ENCODE measurements around the gene LARGE1. TPM values are rescaled to one million over a fixed set of nuclear protein-coding genes. Genes with fewer than 3 reads are reported as not detected.

Gene LARGE1
- polyA plus RNA-seq, 3 donors = 0.05 to 0.13 TPM; not detected in 1

DNA sequence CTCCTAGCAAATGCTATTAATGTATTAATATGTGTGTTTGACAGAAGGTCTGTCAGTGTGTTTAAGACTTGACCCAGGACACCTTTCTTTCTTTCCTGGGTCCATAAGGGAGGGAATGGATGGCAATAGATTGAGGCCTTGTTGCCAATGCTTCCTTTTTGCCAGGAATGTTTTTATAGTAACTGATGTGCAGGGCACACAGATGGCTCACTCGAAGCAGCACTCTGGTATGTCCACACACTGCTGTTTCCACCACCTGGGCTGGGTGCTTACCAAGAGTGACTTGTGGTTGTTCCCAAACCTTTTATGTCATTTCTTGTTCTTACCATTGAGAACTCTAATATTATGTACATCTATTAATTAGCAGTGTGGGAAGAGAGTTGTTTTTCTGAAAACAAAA lies 465.2 kb downstream of the LARGE1 start:
- H3K9ac ChIP-seq (ENCODE audit: insufficient read depth, low read length, poor library complexity, severe bottlenecking) = no peak overlapping the region
- Mint-ChIP-seq H3K9me3 (peaks cover 10 to 40% (median 18%) of the 10 kb centered on the region in 7 donors), H3K36me3 (no peaks in the 10 kb centered on the region), H3K4me1 (no peaks in the 10 kb centered on the region), H3K27ac (no peak overlapping the region), H3K4me3 (no peak overlapping the region), H3K27me3 (ENCODE audit: low read depth in 3 of 3) (peaks cover 0 to 1% (median 0%) of the 10 kb centered on the region in 3 donors)
- H4K20me1 ChIP-seq (ENCODE audit: insufficient read depth, low read length) = no peaks in the 10 kb centered on the region
- WGBS (ENCODE audit: insufficient coverage) = no CpG with 5 or more reads among the region's 1 CpG
- H3K4me2 ChIP-seq (replicated peaks; ENCODE audit: extremely low read depth, low read length, poor library complexity, severe bottlenecking) = no peak overlapping the region
- H3K4me3 ChIP-seq (replicated peaks in 1 of 3; ENCODE audit: low read depth in 2 of 3, low read length in 3 of 3) = no peak overlapping the region
- no peaks in the 10 kb centered on the region for H3K27me3 ChIP-seq (ENCODE audit: control insufficient read depth in 2 of 2, insufficient read depth in 2 of 2, low read length in 2 of 2)
- H3K27ac ChIP-seq (ENCODE audit: low read depth in 1 of 2, low read length in 2 of 2) = no peak overlapping the region
- no peak overlapping the region for H2AFZ ChIP-seq (ENCODE audit: insufficient read depth, low read depth, low read length, poor library complexity, severe bottlenecking)
- peaks cover 13 to 31% of the 10 kb centered on the region in 2 donors for H3K9me3 ChIP-seq (replicated peaks in 1 of 2; ENCODE audit: control insufficient read depth in 1 of 2, insufficient read depth in 1 of 2, low read length in 2 of 2)
- intact Hi-C loops (cut with micrococcal nuclease) = no loop called here
- no peaks in the 10 kb centered on the region for H3K79me2 ChIP-seq (ENCODE audit: insufficient read depth, low read length)
- H3K36me3 ChIP-seq (replicated peaks in 1 of 2; ENCODE audit: control insufficient read depth in 1 of 2, insufficient read depth in 2 of 2, low read length in 2 of 2) = no peaks in the 10 kb centered on the region
- H3K4me1 ChIP-seq (ENCODE audit: control insufficient read depth in 1 of 2, insufficient read depth in 2 of 2, low read length in 2 of 2) = no peaks in the 10 kb centered on the region
- TF ChIP-seq, protein P1, sequence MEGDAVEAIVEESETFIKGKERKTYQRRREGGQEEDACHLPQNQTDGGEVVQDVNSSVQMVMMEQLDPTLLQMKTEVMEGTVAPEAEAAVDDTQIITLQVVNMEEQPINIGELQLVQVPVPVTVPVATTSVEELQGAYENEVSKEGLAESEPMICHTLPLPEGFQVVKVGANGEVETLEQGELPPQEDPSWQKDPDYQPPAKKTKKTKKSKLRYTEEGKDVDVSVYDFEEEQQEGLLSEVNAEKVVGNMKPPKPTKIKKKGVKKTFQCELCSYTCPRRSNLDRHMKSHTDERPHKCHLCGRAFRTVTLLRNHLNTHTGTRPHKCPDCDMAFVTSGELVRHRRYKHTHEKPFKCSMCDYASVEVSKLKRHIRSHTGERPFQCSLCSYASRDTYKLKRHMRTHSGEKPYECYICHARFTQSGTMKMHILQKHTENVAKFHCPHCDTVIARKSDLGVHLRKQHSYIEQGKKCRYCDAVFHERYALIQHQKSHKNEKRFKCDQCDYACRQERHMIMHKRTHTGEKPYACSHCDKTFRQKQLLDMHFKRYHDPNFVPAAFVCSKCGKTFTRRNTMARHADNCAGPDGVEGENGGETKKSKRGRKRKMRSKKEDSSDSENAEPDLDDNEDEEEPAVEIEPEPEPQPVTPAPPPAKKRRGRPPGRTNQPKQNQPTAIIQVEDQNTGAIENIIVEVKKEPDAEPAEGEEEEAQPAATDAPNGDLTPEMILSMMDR (IDR thresholded peaks at IDR 0.05) = no peak
- DNase-seq = no peak

DNA sequence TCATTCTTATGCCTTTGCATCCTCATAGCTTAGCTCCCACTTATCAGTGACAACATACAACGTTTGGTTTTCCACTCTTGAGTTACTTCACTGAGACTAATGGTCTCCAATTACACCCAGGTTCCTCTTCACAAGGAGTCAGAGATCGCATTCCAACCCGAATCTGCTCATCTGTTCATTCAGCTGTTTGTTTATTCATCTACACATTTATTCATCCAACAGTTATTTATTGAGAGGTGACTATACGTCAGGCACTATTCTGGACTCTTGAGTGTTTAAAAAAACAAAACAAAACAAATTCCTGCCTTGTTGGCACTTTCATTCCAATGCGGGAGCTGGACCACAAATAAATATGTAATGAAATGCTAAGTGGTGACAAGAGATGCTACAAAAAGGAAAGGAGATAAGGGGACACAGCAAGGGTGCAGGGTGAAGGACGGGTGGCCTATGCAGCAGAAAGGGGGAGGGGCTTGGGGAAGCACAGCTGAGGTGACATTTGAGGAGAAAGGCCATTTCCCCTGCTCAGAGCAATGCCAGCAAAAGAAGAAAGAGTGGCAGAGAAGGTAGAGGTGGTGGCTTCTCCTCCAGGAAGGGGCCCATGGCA lies 468.3 kb downstream of the LARGE1 start:
- Mint-ChIP-seq H3K4me3 (no peak overlapping the region), H3K9me3 (peaks cover 8 to 42% (median 20%) of the 10 kb centered on the region in 7 donors), H3K27ac (no peak overlapping the region), H3K4me1 (no peaks in the 10 kb centered on the region), H3K27me3 (ENCODE audit: low read depth in 3 of 3) (no peaks in the 10 kb centered on the region), H3K36me3 (no peaks in the 10 kb centered on the region)
- WGBS (ENCODE audit: insufficient coverage) = 62% methylated on average over 2 of the region's 6 CpGs
- Histone ChIP-seq H2AFZ (ENCODE audit: insufficient read depth, low read depth, low read length, poor library complexity, severe bottlenecking) (no peak overlapping the region), H3K9ac (ENCODE audit: insufficient read depth, low read length, poor library complexity, severe bottlenecking) (no peak overlapping the region), H3K9me3 (replicated peaks in 1 of 2; ENCODE audit: control insufficient read depth in 1 of 2, insufficient read depth in 1 of 2, low read length in 2 of 2) (peaks cover 3 to 26% of the 10 kb centered on the region in 2 donors), H3K79me2 (ENCODE audit: insufficient read depth, low read length) (no peaks in the 10 kb centered on the region), H3K27ac (ENCODE audit: low read depth in 1 of 2, low read length in 2 of 2) (no peak overlapping the region), H3K4me1 (ENCODE audit: control insufficient read depth in 1 of 2, insufficient read depth in 2 of 2, low read length in 2 of 2) (no peaks in the 10 kb centered on the region), H3K4me2 (replicated peaks; ENCODE audit: extremely low read depth, low read length, poor library complexity, severe bottlenecking) (no peak overlapping the region), H3K27me3 (ENCODE audit: control insufficient read depth in 2 of 2, insufficient read depth in 2 of 2, low read length in 2 of 2) (no peaks in the 10 kb centered on the region), H4K20me1 (ENCODE audit: insufficient read depth, low read length) (no peaks in the 10 kb centered on the region), H3K36me3 (replicated peaks in 1 of 2; ENCODE audit: control insufficient read depth in 1 of 2, insufficient read depth in 2 of 2, low read length in 2 of 2) (no peaks in the 10 kb centered on the region), H3K4me3 (replicated peaks in 1 of 3; ENCODE audit: low read depth in 2 of 3, low read length in 3 of 3) (no peak overlapping the region)
- TF ChIP-seq, protein P1 (IDR thresholded peaks at IDR 0.05) = no peak
- intact Hi-C loops (cut with micrococcal nuclease) = no loop called here
- no peak for DNase-seq
